Prostate gland (tissue), 2 donors: ENCODE data around the gene RXRA. TPM values are rescaled to one million over a fixed set of nuclear protein-coding genes. Genes with fewer than 3 reads are reported as not detected.

Experiments used
- DNase-seq: peaks from one replicate; pipeline ENCODE4 v3.0.0-alpha.2; 2019; ENCODE audit warnings: low spot score
- H3K27ac ChIP-seq, 2 donors: fragments of 200-600 bp; sonication (generic); 2 replicates each; pipeline ENCODE4 v1.5.1; 2017 to 2019
- H3K27me3 ChIP-seq: fragments of 200-600 bp; sonication (generic); replicated peaks from 2 replicates; pipeline ENCODE4 v1.5.1; 2019; ENCODE audit not compliant: insufficient read depth
- H3K36me3 ChIP-seq, 2 donors: fragments of 200-600 bp; sonication (generic); 1 replicate in 1 of 2; 2 replicates in 1 of 2; pipeline versions ENCODE4 v1.5.1 to v1.8.1; 2017 to 2019
- H3K4me1 ChIP-seq: fragments of 200-600 bp; sonication (generic); replicated peaks from 2 replicates; pipeline ENCODE4 v1.5.1; 2019
- H3K4me3 ChIP-seq, 2 donors: fragments of 200-600 bp; sonication (generic); 2 replicates each; pipeline ENCODE4 v1.5.1; 2017 to 2019
- H3K9me3 ChIP-seq: fragments of 200-600 bp; sonication (generic); 2 replicates; pipeline ENCODE4 v1.5.1; 2017
- POLR2A ChIP-seq: fragments of 450-650 bp; IDR thresholded peaks from one replicate; pipeline ENCODE4 v1.6.1; 2016; ENCODE audit warnings: antibody characterized with exemption, mild to moderate bottlenecking
- POLR2AphosphoS5 ChIP-seq: sonication (generic); formaldehyde crosslinking; IDR thresholded peaks from one replicate; pipeline ENCODE4 v1.6.1; 2017; ENCODE audit warnings: antibody characterized with exemption
- WGBS: methylation state at CpG from one replicate; pipeline ENCODE4 v1.1.5; 2018; 5-methylcytosine and 5-hydroxymethylcytosine counted together
- intact Hi-C: fragments of 100-400 bp; cut with DNase I; formaldehyde crosslinking; loops from one replicate; pipeline ENCODE4 v1.14.2; 2022
- total RNA-seq, 2 donors: library from RNA; depleted of rRNA; stranded (reverse); fragments of >200 nt; gene quantifications; one replicate each; pipeline ENCODE4 v1.1.0, GENCODE V29; 2016
- TF ChIP-seq, protein P1 (sequence below), 4 experiments: fragments of 200-600 bp in 2 of 4; fragments of 450-650 bp in 2 of 4; sonication (generic) in 2 of 4; IDR thresholded peaks; 1 replicate in 3 of 4; 2 replicates in 1 of 4; pipeline ENCODE4 v1.5.1; 2016 to 2019; ENCODE audit warnings: antibody characterized with exemption in 4 of 4, mild to moderate bottlenecking in 2 of 4, moderate library complexity in 2 of 4

The RXRA gene
- total RNA-seq, 2 donors from 2014 or later, result 69.5 to 84.1 TPM

DNA sequence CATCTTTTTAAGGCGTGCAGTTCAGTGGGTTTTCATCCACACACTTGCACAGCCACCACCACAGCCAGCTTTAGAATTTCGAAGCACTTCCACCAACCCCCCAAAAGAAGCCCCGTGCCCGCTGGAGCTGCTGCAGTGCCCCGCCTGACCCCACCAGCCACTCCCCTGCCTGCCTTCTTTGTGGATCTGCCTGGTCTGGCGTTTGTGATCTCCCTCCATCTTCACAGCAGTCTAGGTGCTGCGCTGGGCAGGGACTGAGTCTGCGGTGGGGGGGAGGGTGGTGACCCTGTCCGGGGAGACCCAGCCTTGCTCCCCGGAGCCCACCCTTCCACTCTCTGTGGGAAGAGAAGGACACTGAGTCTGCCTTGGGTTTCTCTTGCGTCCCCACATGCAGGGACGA lies 40.8 kb downstream of the RXRA start:
- WGBS, result 72% methylated on average over 12 of the region's 12 CpGs
- H3K9me3 ChIP-seq, result no peaks in the 10 kb centered on the region
- TF ChIP-seq, protein P1, sequence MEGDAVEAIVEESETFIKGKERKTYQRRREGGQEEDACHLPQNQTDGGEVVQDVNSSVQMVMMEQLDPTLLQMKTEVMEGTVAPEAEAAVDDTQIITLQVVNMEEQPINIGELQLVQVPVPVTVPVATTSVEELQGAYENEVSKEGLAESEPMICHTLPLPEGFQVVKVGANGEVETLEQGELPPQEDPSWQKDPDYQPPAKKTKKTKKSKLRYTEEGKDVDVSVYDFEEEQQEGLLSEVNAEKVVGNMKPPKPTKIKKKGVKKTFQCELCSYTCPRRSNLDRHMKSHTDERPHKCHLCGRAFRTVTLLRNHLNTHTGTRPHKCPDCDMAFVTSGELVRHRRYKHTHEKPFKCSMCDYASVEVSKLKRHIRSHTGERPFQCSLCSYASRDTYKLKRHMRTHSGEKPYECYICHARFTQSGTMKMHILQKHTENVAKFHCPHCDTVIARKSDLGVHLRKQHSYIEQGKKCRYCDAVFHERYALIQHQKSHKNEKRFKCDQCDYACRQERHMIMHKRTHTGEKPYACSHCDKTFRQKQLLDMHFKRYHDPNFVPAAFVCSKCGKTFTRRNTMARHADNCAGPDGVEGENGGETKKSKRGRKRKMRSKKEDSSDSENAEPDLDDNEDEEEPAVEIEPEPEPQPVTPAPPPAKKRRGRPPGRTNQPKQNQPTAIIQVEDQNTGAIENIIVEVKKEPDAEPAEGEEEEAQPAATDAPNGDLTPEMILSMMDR (IDR thresholded peaks at IDR 0.05), result no peak
- TF ChIP-seq POLR2A (no peak), POLR2AphosphoS5 (no peak)

DNA sequence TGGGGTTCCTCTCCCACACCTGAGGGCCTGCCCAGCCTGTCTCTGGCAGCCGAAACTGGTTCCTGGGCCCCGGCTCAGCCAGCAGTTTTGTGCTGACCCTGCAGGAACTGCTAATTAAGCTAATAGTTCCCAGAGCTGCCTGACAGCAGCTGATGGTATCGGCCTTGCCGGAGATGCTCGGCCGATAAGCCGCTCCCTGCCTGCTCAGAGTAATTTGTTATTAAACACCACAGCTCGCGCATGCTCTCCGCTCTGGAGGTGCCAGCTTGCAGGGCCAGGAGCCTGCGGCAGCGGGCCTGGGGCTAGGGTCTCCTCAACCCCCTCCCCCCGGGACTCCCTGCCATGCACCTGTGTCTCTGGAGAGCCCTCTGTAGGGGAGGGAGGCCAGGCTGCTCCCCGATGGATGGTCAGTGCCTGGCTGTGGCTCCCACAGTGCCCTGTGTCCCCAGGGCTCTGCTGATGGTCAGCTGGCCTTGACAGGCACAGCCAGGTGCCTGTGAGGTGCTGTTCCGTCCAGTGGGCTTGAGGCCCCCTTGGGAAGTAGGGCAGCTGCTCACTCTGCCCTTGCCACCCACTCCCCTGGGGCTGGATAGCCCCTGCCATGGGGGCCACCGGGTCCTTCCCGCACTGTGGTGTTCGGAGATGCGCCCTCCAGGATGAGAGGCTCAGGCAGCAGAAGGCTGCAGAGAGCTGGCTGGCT lies 41.7 kb downstream of the RXRA start:
- no peaks in the 10 kb centered on the region for H3K36me3 ChIP-seq
- peak overlapping the region; percentile 90 to 91 for H3K27ac ChIP-seq
- no peaks in the 10 kb centered on the region for H3K27me3 ChIP-seq
- no peaks in the 10 kb centered on the region for H3K9me3 ChIP-seq
- peaks cover 66% of the 10 kb centered on the region for H3K4me1 ChIP-seq
- TF ChIP-seq, protein P1 (IDR thresholded peaks at IDR 0.05), result no peak
- no peak for TF ChIP-seq POLR2A
- peak; percentile 79 for TF ChIP-seq POLR2AphosphoS5
- intact Hi-C loops, result loop anchor here (5.0 kb wide), 1 partner anchor 41 kb away; the partner anchor contains the start of gene RXRA
- H3K4me3 ChIP-seq, result no peak overlapping the region
- 26% methylated on average over 19 of the region's 19 CpGs for WGBS
- DNase-seq, result peak; percentile 71

More for the DNA sequence above, 40.8 kb downstream of the RXRA start:
- no peak for DNase-seq
- peaks cover 64% of the 10 kb centered on the region for H3K4me1 ChIP-seq
- H3K27ac ChIP-seq, result peak overlapping the region; percentile 90 to 91
- intact Hi-C loops, result loop anchor here (5.0 kb wide), 1 partner anchor 40 kb away; the partner anchor contains the start of gene RXRA
- H3K27me3 ChIP-seq, result no peaks in the 10 kb centered on the region
- H3K4me3 ChIP-seq, result no peak overlapping the region
- H3K36me3 ChIP-seq, result no peaks in the 10 kb centered on the region

DNA sequence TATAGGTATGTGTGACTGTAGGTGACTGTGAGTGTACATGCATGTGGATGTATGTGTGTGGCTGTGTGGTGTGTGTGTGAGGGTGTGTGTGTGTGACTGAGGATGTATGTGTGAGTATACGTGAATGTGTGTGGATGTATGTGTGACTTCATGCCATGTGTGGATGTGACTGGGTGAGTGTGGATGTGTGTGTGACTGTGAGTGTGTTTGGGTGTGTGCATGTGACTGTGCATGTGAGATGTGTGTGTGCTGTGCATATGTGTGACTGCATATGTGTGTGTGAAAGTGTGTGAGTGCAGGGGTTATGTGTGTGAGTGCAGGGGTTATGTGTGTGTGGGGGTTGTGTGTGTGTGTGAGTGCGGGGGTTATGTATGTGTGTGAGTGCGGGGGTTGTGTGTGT lies 42.3 kb downstream of the RXRA start:
- peaks cover 65% of the 10 kb centered on the region for H3K4me1 ChIP-seq
- DNase-seq, result no peak
- 92% methylated on average over 3 of the region's 3 CpGs for WGBS
- H3K4me3 ChIP-seq, result no peak overlapping the region
- TF ChIP-seq, protein P1 (IDR thresholded peaks at IDR 0.05), result no peak
- no peak for TF ChIP-seq POLR2A
- TF ChIP-seq POLR2AphosphoS5, result no peak
- intact Hi-C loops, result loop anchor here (5.0 kb wide), 1 partner anchor 41 kb away; the partner anchor contains the start of gene RXRA
- peak overlapping the region; percentile 90 to 91 for H3K27ac ChIP-seq
- no peaks in the 10 kb centered on the region for H3K36me3 ChIP-seq
- H3K27me3 ChIP-seq, result no peaks in the 10 kb centered on the region
- no peaks in the 10 kb centered on the region for H3K9me3 ChIP-seq

DNA sequence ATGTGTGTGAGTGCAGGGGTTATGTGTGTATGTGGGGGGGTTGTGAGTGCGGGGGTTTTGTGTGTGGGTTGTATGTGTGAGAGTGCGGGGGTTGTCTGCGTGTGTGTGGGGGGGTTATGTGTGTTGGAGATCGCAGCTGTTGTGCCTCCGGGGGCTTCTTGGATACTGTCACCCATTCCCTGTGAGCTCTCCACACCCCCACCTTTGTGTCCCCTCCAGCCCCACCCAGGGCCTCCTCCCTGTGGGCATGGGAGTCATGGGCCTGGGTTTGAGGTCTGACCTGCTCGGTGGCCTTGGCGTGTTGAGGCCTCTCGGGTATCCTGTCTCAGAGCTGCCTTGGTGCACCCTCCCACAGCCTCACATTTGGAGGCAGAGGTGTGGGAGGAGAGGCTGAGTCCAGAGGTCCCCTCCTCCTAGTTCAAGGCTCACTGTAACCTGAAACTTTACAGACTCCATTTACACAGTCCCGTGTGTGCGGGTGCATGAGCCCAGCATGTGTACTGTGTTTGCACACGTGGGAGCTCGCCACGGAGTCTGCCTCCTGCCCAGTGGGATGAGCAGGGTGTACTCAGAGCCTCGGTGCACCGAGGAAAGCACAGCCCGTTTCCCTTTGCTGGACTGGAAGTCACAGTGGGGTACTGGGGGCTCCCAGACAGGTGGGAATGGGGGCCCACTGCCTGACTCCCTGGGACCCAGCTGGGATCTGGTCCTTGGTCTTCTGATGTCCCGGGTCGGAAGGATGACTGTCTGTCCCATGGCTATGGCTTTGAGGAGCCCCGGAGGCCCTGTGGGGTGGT lies 43.4 kb downstream of the RXRA start:
- intact Hi-C loops, result loop anchor here (5.0 kb wide), 1 partner anchor 42 kb away; the partner anchor contains the start of gene RXRA
- WGBS, result 64% methylated on average over 16 of the region's 19 CpGs

More for the DNA sequence above, 43.4 kb downstream of the RXRA start:
- Histone ChIP-seq H3K36me3 (no peaks in the 10 kb centered on the region), H3K27me3 (no peaks in the 10 kb centered on the region), H3K4me3 (no peak overlapping the region), H3K4me1 (peaks cover 64% of the 10 kb centered on the region), H3K27ac (peak overlapping the region; percentile 32 to 87), H3K9me3 (no peaks in the 10 kb centered on the region)
- TF ChIP-seq POLR2A (no peak), POLR2AphosphoS5 (peak; percentile 44)
- TF ChIP-seq, protein P1 (IDR thresholded peaks at IDR 0.05), result no peak
- DNase-seq, result no peak
